ENCODE data around the gene GRK3.

GRCh38 chr22:25764270-25765015 lies 200.0 kb downstream of the GRK3 start:
- TF ChIP-seq CTCF (IDR thresholded peaks at IDR 0.05), result no peak
- no peak for TF ChIP-seq POLR2A (IDR thresholded peaks at IDR 0.05)
- no peak for TF ChIP-seq POLR2AphosphoS5 (IDR thresholded peaks at IDR 0.05)
- no peak for TF ChIP-seq EP300 (IDR thresholded peaks at IDR 0.05)

All from suprapubic skin (tissue), 4 donors.